PC-3 (cell line): ENCODE measurements around the gene FIGLA.

Source experiments
- EZH2 ChIP-seq: fragments of 300-600 bp; sonication (generic); IDR thresholded peaks from one replicate; pipeline ENCODE4 v1.6.1; 2017; ENCODE audit warnings: antibody characterized with exemption, mild to moderate bottlenecking, low read length; ENCODE audit not compliant: unreplicated experiment
- TF ChIP-seq, protein P1 (sequence below): fragments of 300-600 bp; sonication (generic); conservative IDR thresholded peaks from 2 replicates; pipeline ENCODE4 v1.5.1; 2017; ENCODE audit warnings: antibody characterized with exemption, low read depth, mild to moderate bottlenecking, low read length

DNA sequence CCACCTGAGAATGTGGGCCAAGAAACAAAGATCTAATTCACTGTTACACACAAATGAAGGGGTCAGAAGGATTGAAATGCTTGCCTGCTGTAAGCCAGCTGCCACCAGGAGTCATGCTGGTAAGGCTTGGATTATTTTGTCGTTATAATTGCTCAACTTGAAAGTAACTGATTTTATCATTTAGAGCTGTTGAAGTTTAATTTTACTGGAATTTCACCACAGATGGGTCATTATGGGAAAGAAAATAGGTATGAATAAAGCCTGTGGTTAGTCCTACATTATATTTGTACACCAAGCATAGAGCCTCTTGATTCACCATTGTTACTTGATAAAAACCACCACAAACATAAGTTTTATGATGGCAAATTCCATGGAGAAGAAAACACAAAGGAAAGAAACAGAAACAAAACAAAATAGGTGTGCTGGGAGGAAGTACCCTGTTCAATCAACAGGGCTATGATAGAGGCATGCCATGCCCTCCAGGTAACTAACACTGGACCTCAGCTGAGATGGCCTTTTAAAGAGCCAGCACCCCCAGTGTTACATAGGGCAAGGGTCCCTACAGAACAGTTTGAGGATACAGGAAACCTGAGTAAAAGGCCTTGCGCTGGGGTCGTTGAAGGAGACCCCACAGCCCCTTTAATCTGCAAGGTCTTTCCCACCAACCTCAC lies 27.0 kb upstream of the FIGLA start:
- TF ChIP-seq, protein P1, sequence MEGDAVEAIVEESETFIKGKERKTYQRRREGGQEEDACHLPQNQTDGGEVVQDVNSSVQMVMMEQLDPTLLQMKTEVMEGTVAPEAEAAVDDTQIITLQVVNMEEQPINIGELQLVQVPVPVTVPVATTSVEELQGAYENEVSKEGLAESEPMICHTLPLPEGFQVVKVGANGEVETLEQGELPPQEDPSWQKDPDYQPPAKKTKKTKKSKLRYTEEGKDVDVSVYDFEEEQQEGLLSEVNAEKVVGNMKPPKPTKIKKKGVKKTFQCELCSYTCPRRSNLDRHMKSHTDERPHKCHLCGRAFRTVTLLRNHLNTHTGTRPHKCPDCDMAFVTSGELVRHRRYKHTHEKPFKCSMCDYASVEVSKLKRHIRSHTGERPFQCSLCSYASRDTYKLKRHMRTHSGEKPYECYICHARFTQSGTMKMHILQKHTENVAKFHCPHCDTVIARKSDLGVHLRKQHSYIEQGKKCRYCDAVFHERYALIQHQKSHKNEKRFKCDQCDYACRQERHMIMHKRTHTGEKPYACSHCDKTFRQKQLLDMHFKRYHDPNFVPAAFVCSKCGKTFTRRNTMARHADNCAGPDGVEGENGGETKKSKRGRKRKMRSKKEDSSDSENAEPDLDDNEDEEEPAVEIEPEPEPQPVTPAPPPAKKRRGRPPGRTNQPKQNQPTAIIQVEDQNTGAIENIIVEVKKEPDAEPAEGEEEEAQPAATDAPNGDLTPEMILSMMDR: no peak
- no peak for TF ChIP-seq EZH2
